ENCODE measurements around the gene RMDN3. TPM values are rescaled to one million over a fixed set of nuclear protein-coding genes. Genes with fewer than 3 reads are reported as not detected.

RMDN3 gene
- total and polyA plus RNA-seq, 4 donors = 27.5 to 33.8 (median 30.2) TPM

DNA sequence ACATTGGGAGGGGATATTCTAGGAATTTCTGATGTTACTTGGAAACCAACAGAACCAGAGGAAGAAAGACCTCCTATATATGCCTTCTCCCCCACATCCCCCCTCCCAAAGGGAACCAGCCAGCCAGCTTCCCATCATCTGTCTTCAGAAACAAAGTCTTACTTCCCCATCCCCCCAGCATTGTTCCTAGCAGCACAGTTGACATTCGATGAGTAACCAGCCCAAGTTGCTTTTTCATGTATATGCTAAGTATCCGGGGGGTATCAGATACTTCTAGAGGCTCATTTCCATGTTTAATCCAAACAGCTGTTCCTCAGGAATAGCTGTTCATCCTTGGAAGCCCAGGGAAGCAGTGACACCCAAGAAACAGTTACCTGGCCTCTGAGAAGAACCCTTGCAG lies 16.0 kb downstream of the RMDN3 start:
- TF ChIP-seq RXRA (IDR thresholded peaks at IDR 0.05) (no peak), RAD21 (IDR thresholded peaks at IDR 0.05) (no peak), HNF4G (IDR thresholded peaks at IDR 0.05) (no peak), HNF4A (conservative IDR thresholded peaks at IDR 0.05) (no peak), SP1 (IDR thresholded peaks at IDR 0.05) (no peak), NR2F2 (IDR thresholded peaks at IDR 0.05) (no peak), YY1 (IDR thresholded peaks at IDR 0.05) (no peak), GABPA (IDR thresholded peaks at IDR 0.05 in 1 of 2, conservative IDR thresholded peaks at IDR 0.05 in 1 of 2) (no peak)
- TF ChIP-seq, protein P1, sequence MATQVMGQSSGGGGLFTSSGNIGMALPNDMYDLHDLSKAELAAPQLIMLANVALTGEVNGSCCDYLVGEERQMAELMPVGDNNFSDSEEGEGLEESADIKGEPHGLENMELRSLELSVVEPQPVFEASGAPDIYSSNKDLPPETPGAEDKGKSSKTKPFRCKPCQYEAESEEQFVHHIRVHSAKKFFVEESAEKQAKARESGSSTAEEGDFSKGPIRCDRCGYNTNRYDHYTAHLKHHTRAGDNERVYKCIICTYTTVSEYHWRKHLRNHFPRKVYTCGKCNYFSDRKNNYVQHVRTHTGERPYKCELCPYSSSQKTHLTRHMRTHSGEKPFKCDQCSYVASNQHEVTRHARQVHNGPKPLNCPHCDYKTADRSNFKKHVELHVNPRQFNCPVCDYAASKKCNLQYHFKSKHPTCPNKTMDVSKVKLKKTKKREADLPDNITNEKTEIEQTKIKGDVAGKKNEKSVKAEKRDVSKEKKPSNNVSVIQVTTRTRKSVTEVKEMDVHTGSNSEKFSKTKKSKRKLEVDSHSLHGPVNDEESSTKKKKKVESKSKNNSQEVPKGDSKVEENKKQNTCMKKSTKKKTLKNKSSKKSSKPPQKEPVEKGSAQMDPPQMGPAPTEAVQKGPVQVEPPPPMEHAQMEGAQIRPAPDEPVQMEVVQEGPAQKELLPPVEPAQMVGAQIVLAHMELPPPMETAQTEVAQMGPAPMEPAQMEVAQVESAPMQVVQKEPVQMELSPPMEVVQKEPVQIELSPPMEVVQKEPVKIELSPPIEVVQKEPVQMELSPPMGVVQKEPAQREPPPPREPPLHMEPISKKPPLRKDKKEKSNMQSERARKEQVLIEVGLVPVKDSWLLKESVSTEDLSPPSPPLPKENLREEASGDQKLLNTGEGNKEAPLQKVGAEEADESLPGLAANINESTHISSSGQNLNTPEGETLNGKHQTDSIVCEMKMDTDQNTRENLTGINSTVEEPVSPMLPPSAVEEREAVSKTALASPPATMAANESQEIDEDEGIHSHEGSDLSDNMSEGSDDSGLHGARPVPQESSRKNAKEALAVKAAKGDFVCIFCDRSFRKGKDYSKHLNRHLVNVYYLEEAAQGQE (IDR thresholded peaks at IDR 0.05) = no peak
- TF ChIP-seq, protein P2, sequence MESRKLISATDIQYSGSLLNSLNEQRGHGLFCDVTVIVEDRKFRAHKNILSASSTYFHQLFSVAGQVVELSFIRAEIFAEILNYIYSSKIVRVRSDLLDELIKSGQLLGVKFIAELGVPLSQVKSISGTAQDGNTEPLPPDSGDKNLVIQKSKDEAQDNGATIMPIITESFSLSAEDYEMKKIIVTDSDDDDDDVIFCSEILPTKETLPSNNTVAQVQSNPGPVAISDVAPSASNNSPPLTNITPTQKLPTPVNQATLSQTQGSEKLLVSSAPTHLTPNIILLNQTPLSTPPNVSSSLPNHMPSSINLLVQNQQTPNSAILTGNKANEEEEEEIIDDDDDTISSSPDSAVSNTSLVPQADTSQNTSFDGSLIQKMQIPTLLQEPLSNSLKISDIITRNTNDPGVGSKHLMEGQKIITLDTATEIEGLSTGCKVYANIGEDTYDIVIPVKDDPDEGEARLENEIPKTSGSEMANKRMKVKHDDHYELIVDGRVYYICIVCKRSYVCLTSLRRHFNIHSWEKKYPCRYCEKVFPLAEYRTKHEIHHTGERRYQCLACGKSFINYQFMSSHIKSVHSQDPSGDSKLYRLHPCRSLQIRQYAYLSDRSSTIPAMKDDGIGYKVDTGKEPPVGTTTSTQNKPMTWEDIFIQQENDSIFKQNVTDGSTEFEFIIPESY (IDR thresholded peaks at IDR 0.05) = no peak
- TF ChIP-seq, protein P3, sequence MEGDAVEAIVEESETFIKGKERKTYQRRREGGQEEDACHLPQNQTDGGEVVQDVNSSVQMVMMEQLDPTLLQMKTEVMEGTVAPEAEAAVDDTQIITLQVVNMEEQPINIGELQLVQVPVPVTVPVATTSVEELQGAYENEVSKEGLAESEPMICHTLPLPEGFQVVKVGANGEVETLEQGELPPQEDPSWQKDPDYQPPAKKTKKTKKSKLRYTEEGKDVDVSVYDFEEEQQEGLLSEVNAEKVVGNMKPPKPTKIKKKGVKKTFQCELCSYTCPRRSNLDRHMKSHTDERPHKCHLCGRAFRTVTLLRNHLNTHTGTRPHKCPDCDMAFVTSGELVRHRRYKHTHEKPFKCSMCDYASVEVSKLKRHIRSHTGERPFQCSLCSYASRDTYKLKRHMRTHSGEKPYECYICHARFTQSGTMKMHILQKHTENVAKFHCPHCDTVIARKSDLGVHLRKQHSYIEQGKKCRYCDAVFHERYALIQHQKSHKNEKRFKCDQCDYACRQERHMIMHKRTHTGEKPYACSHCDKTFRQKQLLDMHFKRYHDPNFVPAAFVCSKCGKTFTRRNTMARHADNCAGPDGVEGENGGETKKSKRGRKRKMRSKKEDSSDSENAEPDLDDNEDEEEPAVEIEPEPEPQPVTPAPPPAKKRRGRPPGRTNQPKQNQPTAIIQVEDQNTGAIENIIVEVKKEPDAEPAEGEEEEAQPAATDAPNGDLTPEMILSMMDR (IDR thresholded peaks at IDR 0.05; ENCODE audit: low read depth, low read length, missing input control) = no peak
- no peak overlapping the region for H3K27ac ChIP-seq (ENCODE audit: low read depth in 1 of 2, low read length in 2 of 2)
- peaks cover 5 to 69% (median 54%) of the 10 kb centered on the region in 4 donors for H3K36me3 ChIP-seq (ENCODE audit: control insufficient read depth in 4 of 4, insufficient read depth in 3 of 4, low read depth in 1 of 4, low read length in 3 of 4)
- no peaks in the 10 kb centered on the region for H3K9me3 ChIP-seq (ENCODE audit: control insufficient read depth in 4 of 4, low read length in 3 of 4)
- no peak overlapping the region for H3K9ac ChIP-seq (ENCODE audit: low read depth in 1 of 2, low read length in 2 of 2)
- no peak overlapping the region for H3K4me3 ChIP-seq (ENCODE audit: low read depth in 1 of 3, low read length in 3 of 3)
- no peaks in the 10 kb centered on the region for H3K27me3 ChIP-seq (ENCODE audit: control insufficient read depth in 4 of 4, insufficient read depth in 4 of 4, low read length in 3 of 4)
- DNase-seq (ENCODE audit: low spot score) = no peak
- WGBS = 83% methylated on average over 2 of the region's 2 CpGs
- H3K4me1 ChIP-seq (ENCODE audit: control insufficient read depth in 4 of 4, insufficient read depth in 4 of 4, low read length in 3 of 4) = peaks cover 4 to 7% (median 7%) of the 10 kb centered on the region in 4 donors

DNA sequence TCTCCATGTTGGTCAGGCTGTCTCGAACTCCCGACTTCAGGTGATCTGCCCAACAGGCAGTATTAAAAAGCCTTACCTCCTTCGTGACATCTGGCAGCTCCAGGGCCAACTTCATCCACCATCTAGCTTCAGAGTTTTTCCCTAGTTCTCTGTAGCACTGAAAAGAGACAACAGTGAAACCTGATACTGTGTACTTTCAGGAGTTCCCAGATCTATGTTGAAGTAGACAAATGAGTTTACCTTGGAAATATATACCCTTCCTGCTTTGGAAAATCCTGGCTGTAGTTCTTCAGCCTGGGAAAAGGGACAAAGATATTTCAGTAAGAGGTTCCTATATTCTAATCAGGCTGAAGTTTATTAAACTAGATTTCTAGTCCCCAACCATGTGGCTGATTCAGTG lies 18.0 kb downstream of the RMDN3 start:
- Histone ChIP-seq H3K36me3 (ENCODE audit: control insufficient read depth in 4 of 4, insufficient read depth in 3 of 4, low read depth in 1 of 4, low read length in 3 of 4) (peaks cover 7 to 59% (median 48%) of the 10 kb centered on the region in 4 donors), H3K27me3 (ENCODE audit: control insufficient read depth in 4 of 4, insufficient read depth in 4 of 4, low read length in 3 of 4) (no peaks in the 10 kb centered on the region), H3K4me1 (ENCODE audit: control insufficient read depth in 4 of 4, insufficient read depth in 4 of 4, low read length in 3 of 4) (no peaks in the 10 kb centered on the region), H3K4me3 (ENCODE audit: low read depth in 1 of 3, low read length in 3 of 3) (no peak overlapping the region), H3K27ac (ENCODE audit: low read depth in 1 of 2, low read length in 2 of 2) (no peak overlapping the region), H3K9me3 (ENCODE audit: control insufficient read depth in 4 of 4, low read length in 3 of 4) (no peaks in the 10 kb centered on the region), H3K9ac (ENCODE audit: low read depth in 1 of 2, low read length in 2 of 2) (no peak overlapping the region)
- DNase-seq (ENCODE audit: low spot score) = no peak
- WGBS = 93% methylated on average over 3 of the region's 3 CpGs
- TF ChIP-seq HNF4G (IDR thresholded peaks at IDR 0.05) = no peak
- no peak for TF ChIP-seq HNF4A (conservative IDR thresholded peaks at IDR 0.05)
- no peak for TF ChIP-seq RXRA (IDR thresholded peaks at IDR 0.05)
- TF ChIP-seq NR2F2 (IDR thresholded peaks at IDR 0.05) = no peak
- TF ChIP-seq YY1 (IDR thresholded peaks at IDR 0.05) = no peak
- TF ChIP-seq, protein P3 (IDR thresholded peaks at IDR 0.05; ENCODE audit: low read depth, low read length, missing input control) = no peak
- TF ChIP-seq SP1 (IDR thresholded peaks at IDR 0.05) = no peak
- no peak for TF ChIP-seq JUND (IDR thresholded peaks at IDR 0.05)
- no peak for TF ChIP-seq RAD21 (IDR thresholded peaks at IDR 0.05)
- no peak for TF ChIP-seq FOXA1 (IDR thresholded peaks at IDR 0.05)
- TF ChIP-seq FOXA2 (IDR thresholded peaks at IDR 0.05) = no peak
- TF ChIP-seq, protein P4, sequence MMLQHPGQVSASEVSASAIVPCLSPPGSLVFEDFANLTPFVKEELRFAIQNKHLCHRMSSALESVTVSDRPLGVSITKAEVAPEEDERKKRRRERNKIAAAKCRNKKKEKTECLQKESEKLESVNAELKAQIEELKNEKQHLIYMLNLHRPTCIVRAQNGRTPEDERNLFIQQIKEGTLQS (IDR thresholded peaks at IDR 0.05) = no peak
- TF ChIP-seq, protein P1 (IDR thresholded peaks at IDR 0.05) = no peak
- no peak for TF ChIP-seq GABPA (IDR thresholded peaks at IDR 0.05 in 1 of 2, conservative IDR thresholded peaks at IDR 0.05 in 1 of 2)
- TF ChIP-seq EGR1 (IDR thresholded peaks at IDR 0.05; ENCODE audit: low read depth in 2 of 2) = no peak
- TF ChIP-seq TAF1 (conservative IDR thresholded peaks at IDR 0.05) = no peak
- TF ChIP-seq, protein P5, sequence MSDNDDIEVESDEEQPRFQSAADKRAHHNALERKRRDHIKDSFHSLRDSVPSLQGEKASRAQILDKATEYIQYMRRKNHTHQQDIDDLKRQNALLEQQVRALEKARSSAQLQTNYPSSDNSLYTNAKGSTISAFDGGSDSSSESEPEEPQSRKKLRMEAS (IDR thresholded peaks at IDR 0.05) = no peak
